Skeletal muscle tissue (tissue), 4 donors: Measurements from ENCODE around the gene STAT5A. TPM values are rescaled to one million over a fixed set of nuclear protein-coding genes. Genes with fewer than 3 reads are reported as not detected.

ENCODE experiments used
- H3K27ac ChIP-seq: one replicate; pipeline ENCODE4 v1.7.0; 2013; ENCODE audit warnings: mild to moderate bottlenecking, low read depth, low read length, inconsistent platforms
- H3K27me3 ChIP-seq, 3 donors: one replicate each; pipeline ENCODE4 v1.7.0; 2013; ENCODE audit warnings: low read length in 3 of 3; ENCODE audit not compliant: control insufficient read depth in 3 of 3, insufficient read depth in 3 of 3
- H3K36me3 ChIP-seq, 3 donors: one replicate each; pipeline ENCODE4 v1.7.0; 2013; ENCODE audit warnings: low read length in 3 of 3; ENCODE audit not compliant: control insufficient read depth in 3 of 3, insufficient read depth in 3 of 3
- H3K4me1 ChIP-seq, 3 donors: one replicate each; pipeline ENCODE4 v1.7.0; 2013; ENCODE audit warnings: low read length in 3 of 3, mild to moderate bottlenecking in 3 of 3; ENCODE audit not compliant: control insufficient read depth in 3 of 3, insufficient read depth in 3 of 3
- H3K4me3 ChIP-seq, 3 donors: one replicate each; pipeline ENCODE4 v1.7.0; 2013; ENCODE audit warnings: low read length in 3 of 3
- H3K9ac ChIP-seq, 3 donors: one replicate each; pipeline ENCODE4 v1.7.0; 2013; ENCODE audit warnings: low read length in 3 of 3, mild to moderate bottlenecking in 3 of 3, moderate library complexity in 2 of 3, low read depth in 1 of 3
- H3K9me3 ChIP-seq, 3 donors: one replicate each; pipeline ENCODE4 v1.7.0; 2013; ENCODE audit warnings: low read length in 3 of 3; ENCODE audit not compliant: control insufficient read depth in 3 of 3
- total RNA-seq: library from RNA; depleted of rRNA; stranded (reverse); fragments of >200 nt; gene quantifications from one replicate; pipeline ENCODE4 v1.2.3, GENCODE V29; 2014
- donor health status: Osteomylitis.

STAT5A gene
- total RNA-seq, 1 donor from 2014 or later, result 18.3 TPM

DNA sequence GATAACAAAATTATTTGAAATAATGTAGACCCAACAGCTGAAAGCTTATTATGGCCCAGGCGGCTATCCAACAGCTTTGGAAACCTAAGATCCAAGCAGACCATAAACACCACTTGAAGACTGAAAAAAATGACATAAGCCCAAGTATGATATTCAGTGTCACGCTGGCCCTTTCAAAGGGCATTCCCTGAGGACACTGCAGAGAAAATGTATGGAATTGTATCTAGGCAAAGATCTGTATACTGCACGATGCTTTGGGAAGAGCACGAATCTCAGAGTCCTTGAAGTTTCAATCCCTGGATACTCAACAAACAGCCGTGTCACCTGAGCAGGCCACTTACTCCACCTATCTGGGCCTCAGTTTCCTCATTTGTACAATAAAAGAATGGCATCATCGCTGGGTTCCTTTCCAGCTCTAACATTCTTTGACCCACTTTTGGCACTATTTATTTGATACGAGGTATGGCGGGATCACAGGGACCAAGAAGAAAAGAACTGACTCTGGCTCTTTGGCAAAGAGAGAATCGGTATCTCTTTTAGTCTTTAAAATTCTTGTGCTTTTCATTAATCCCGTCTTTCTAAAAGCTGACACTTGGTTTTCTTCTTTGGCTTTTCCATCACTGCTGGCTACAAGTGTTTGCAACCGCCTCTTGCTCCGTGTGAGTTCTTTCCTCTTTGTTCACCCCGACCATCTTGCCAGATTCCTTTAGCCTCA, 13.3 kb upstream of the STAT5A start:
- peak overlapping the region; percentile 86 to 97 (median 91) for H3K9ac ChIP-seq
- H3K36me3 ChIP-seq, result no peaks in the 10 kb centered on the region
- peaks cover 16 to 30% (median 19%) of the 10 kb centered on the region in 3 donors for H3K4me1 ChIP-seq
- H3K27me3 ChIP-seq, result no peaks in the 10 kb centered on the region
- peak overlapping the region; percentile 62 for H3K27ac ChIP-seq
- H3K9me3 ChIP-seq, result no peaks in the 10 kb centered on the region
- H3K4me3 ChIP-seq, result peak overlapping the region; percentile 80 to 85 (median 84)

DNA sequence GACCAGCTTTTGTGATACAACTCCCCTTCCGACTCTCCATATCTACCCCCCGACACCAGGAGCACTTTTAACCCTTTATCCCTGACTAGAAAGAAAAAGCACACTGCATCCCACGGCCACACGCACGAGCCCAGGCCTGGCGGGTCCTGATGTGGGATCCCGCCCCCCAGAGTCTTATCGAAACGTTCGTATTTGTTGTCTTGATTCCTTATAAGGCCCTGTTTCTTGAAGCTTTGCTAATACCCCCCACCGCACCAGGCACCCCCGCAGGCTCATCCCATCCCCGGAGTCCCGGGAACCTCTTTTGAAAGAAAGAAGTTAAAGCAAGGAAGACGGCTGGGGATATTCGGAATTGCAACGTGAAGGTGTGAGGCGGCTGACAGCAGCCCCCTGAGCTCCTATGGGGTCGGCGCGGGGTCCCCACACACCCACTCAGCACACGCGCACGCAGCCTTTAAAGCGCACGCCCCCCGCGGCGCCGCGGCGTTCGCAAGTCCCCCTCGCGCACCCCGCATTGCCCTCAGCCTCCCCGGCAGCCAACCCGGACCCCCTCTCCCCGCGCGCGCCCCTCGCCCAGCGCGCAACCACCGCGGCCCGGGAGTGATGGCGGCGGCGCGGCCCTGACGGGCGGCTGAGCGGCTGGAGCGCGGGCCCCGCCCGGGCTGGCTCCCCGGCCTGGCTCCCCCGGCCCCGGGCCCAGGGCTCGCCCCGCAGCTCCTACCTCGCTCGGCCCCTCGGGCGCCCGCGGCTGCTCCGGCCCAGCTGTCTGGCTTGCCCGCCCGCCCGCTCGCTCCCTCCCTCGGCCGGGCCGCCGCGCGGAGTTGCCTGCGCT, 12.6 kb upstream of the STAT5A start:
- Histone ChIP-seq H3K4me3 (peak overlapping the region; percentile 80 to 85 (median 84)), H3K9me3 (no peaks in the 10 kb centered on the region), H3K27ac (peak overlapping the region; percentile 62), H3K36me3 (no peaks in the 10 kb centered on the region), H3K4me1 (peaks cover 14 to 27% (median 19%) of the 10 kb centered on the region in 3 donors), H3K9ac (peak overlapping the region; percentile 86 to 97 (median 91)), H3K27me3 (no peaks in the 10 kb centered on the region)

DNA sequence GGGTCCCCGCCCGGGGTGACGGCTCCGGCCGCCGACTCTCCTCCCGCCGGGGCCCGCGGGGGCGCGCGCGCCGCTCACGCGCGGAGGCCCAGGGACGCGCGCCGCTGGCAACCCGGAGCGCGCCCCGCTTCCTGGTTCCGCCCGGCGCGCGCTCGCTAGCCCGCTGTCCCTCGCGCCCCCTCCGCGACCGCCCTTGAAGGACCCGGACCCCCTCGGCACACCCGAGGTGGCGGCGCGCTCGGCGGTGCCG, 12.0 kb upstream of the STAT5A start, which contains the start of gene STAT5B:
Gene STAT5B, minus strand, starts transcription at position 33 of the 250 bp plus-strand sequence. CDS start 44,264 bp downstream, outside the sequence.
- Histone ChIP-seq H3K27ac (peak within 1 kb of the TSS; percentile 87), H3K4me1 (peaks cover 14 to 27% (median 19%) of the 10 kb centered on the region in 3 donors), H3K4me3 (peak within 1 kb of the TSS; percentile 81 to 85 (median 84)), H3K27me3 (no peaks in the 10 kb centered on the region), H3K9me3 (no peaks in the 10 kb centered on the region), H3K36me3 (no peaks in the 10 kb centered on the region), H3K9ac (peak within 1 kb of the TSS; percentile 89 to 97 (median 92))

DNA sequence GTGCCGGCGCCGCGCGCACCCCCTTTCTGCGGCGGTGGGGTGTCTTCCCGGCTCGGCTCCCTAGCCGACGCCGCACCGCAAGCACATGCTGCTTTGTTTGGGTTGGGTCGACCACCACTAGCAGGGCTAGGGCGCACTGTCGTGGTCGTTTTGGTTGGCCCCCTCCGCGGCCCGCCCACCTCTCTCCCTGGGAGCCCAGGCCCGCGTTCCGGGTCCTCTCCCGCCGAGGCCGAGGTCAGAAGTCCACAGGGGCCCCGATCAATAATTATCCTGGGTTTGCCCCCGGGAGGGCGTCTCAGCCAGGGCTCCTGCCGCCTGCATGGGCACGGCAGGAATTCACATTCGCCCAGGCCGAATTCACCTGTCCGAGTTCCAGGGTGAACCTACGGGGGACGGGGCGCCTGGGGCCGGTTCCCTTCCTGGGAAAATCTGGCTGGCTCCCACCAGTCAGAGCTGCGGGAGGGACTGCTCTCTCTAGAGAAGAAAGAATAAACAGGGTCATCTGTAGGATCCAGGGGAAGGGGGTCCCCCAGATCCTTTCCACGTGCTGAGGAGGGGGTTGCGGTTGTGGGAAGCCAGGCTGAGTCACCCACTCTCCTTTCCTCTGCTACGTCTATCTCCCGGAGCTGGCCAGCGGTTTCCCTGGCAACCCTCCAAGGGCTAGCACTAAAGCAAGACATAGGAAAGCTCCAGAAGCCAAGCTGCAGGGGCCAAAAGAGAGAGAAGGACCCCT, 11.5 kb upstream of the STAT5A start:
- Histone ChIP-seq H3K4me1 (peaks cover 14 to 25% (median 19%) of the 10 kb centered on the region in 3 donors), H3K4me3 (peak overlapping the region; percentile 70 to 84 (median 81)), H3K9me3 (no peaks in the 10 kb centered on the region), H3K27ac (peak overlapping the region; percentile 87), H3K27me3 (no peaks in the 10 kb centered on the region), H3K36me3 (no peaks in the 10 kb centered on the region), H3K9ac (peak overlapping the region; percentile 89 to 97 (median 92))

DNA sequence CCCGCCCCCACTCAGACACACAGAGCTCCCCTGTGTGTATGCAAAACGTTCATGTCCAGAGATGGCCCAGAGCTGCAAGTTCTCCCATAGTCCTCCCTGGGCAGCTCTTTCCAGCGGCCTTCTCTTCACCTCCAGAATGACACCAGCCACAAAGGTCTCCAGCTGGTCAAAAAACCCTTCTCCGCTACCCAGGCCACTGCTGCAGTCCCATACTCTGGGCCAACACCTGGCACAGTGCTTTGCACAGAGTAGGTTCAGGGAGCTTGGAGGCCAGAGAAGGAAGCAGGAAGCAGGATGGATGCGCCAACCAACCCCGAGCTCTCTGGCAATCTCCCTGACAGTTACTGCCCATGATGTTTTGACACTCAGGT, 11.0 kb upstream of the STAT5A start:
- Histone ChIP-seq H3K4me1 (peaks cover 14 to 20% (median 19%) of the 10 kb centered on the region in 3 donors), H3K36me3 (no peaks in the 10 kb centered on the region), H3K9ac (peak overlapping the region in 2 of 3 donors; percentile 92 to 97), H3K27ac (peak overlapping the region; percentile 87), H3K9me3 (no peaks in the 10 kb centered on the region), H3K4me3 (peak overlapping the region in 2 of 3 donors; percentile 70 to 84), H3K27me3 (no peaks in the 10 kb centered on the region)

DNA sequence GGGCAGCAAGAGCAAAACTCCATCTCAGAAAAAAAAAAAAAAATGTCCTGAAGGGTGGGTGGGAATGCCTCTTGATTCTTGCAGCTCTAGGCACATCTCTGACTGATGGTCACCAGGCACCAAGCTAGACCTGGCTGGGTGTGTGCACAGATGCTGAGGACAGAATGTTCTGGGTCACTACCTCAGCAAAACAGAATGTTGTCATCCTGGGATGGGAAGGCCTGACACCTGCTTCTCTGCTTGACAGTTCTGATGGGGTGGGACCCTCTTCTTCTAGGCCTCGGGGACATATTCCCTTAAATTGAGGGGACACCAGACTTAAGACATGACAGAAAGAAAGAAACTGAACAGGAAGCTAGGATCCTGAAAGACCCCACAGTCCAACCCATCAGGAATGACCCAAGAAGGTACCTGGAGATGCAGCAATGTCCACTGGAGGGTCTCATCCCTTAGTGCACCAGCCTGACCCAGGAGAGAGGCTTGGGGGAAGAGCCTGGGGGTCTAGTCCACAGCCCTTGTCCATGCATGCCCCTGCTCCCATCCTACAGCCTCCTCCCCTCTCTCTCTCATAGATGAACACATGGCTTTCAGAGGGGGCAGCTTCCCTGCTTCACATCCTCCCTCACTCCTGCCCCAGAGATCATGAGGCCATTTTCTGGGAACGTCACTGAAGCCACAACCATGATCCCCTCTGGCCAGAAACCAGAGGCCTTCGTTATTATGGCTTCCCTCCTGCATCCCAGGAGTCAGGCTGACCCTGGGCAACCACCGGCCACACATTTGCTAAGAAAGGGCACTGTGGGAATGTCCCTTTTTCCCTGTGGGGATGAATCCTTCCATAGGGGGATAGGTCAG, 8.3 kb upstream of the STAT5A start:
- H3K4me3 ChIP-seq, result no peak overlapping the region
- H3K27me3 ChIP-seq, result no peaks in the 10 kb centered on the region
- peaks cover 6 to 12% (median 10%) of the 10 kb centered on the region in 3 donors for H3K4me1 ChIP-seq
- H3K27ac ChIP-seq, result no peak overlapping the region
- H3K9ac ChIP-seq, result no peak overlapping the region
- H3K36me3 ChIP-seq, result no peaks in the 10 kb centered on the region
- no peaks in the 10 kb centered on the region for H3K9me3 ChIP-seq

DNA sequence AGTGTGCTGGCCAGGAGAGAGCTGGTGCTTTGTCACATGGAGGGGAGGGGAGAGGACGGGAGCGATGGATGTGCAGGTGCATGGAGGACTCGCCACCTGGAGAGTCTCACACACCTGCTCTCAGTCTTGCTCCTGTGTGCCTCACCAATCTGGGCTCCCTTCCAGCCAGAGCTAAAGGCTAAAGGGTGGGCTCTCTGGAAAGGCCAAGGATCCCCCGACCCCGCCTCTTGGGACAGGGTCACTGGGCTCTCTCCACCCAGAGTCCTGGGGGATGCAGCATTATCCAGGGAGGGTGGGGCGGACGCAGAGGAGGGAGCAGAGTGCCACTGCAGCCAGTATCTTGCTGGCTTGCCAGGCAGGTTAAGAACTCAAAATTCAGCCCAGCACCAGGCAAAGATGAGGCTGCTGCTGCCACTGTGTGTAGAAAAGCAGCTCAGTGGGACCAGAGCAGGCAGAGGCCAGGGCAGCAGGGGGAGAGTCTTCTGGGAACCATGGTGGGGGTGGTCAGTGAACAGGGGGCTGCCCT, 6.7 kb upstream of the STAT5A start:
- peaks cover 9 to 13% (median 10%) of the 10 kb centered on the region in 3 donors for H3K4me1 ChIP-seq
- H3K36me3 ChIP-seq, result no peaks in the 10 kb centered on the region
- no peak overlapping the region for H3K4me3 ChIP-seq
- H3K9ac ChIP-seq, result no peak overlapping the region
- H3K27ac ChIP-seq, result no peak overlapping the region
- no peaks in the 10 kb centered on the region for H3K27me3 ChIP-seq
- H3K9me3 ChIP-seq, result no peaks in the 10 kb centered on the region

DNA sequence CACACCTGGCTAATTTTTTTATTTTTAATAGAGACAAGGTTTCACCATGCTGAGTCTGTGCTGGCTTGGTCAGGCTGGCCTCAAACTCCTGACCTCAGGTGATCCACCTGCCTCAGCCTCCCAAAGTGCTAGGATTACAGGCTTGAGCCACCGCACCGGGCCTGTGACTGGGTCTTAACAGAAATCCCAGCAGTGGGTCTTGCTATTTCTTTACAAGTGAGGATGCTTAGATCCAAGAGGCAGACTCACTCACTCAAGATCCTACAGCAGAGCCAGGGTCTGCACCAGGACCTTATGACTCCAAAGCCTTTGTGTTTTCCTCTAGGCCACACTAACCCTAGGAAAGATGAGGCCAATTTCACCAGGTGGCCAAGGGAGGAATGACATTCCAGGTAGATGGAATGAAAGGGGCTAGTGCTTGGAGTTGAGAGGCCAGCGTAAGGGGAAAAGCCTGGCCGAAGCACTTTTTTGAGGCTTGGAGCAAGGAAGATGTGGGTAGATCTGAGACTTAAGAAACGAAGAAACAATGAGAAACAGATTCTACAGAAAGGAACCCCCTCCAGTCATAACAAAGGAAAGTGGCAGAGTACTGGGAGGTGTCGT, 5.7 kb upstream of the STAT5A start:
- Histone ChIP-seq H3K4me1 (peaks cover 12 to 15% (median 15%) of the 10 kb centered on the region in 3 donors), H3K9ac (no peak overlapping the region), H3K27ac (no peak overlapping the region), H3K4me3 (no peak overlapping the region), H3K27me3 (no peaks in the 10 kb centered on the region), H3K9me3 (no peaks in the 10 kb centered on the region), H3K36me3 (no peaks in the 10 kb centered on the region)
